ENCODE data around the gene SORCS2.

Gene SORCS2

GRCh38 chr4:7367406-7367805 lies 175.1 kb downstream of the SORCS2 start:
- DNase-seq (ENCODE audit: low read depth in 2 of 2) = no peak
- no peak for TF ChIP-seq CTCF (IDR thresholded peaks at IDR 0.05; ENCODE audit: low read depth, low read length)
- no peak overlapping the region for H3K4me3 ChIP-seq (replicated peaks in 1 of 2; ENCODE audit: low read depth in 2 of 2, low read length in 2 of 2)

GRCh38 chr4:7367864-7368277 lies 175.5 kb downstream of the SORCS2 start:
- no peak overlapping the region for H3K4me3 ChIP-seq (replicated peaks in 1 of 2; ENCODE audit: low read depth in 2 of 2, low read length in 2 of 2)
- TF ChIP-seq CTCF (IDR thresholded peaks at IDR 0.05; ENCODE audit: low read depth, low read length) = no peak
- no peak for DNase-seq (ENCODE audit: low read depth in 2 of 2)

GRCh38 chr4:7368296-7368695 lies 176.0 kb downstream of the SORCS2 start:
- no peak for TF ChIP-seq CTCF (IDR thresholded peaks at IDR 0.05; ENCODE audit: low read depth, low read length)
- DNase-seq (ENCODE audit: low read depth in 2 of 2) = no peak
- no peak overlapping the region for H3K4me3 ChIP-seq (replicated peaks in 1 of 2; ENCODE audit: low read depth in 2 of 2, low read length in 2 of 2)

- no peak for DNase-seq (ENCODE audit: low read depth in 2 of 2)
- no peak for TF ChIP-seq CTCF (IDR thresholded peaks at IDR 0.05; ENCODE audit: low read depth, low read length)
- H3K4me3 ChIP-seq (replicated peaks in 1 of 2; ENCODE audit: low read depth in 2 of 2, low read length in 2 of 2) = no peak overlapping the region
Measured at GRCh38 chr4:7369511-7369910, 177.2 kb downstream of the SORCS2 start.

- DNase-seq (ENCODE audit: low read depth in 2 of 2) = no peak
- TF ChIP-seq CTCF (IDR thresholded peaks at IDR 0.05; ENCODE audit: low read depth, low read length) = no peak
Measured at GRCh38 chr4:7370038-7370437, 177.7 kb downstream of the SORCS2 start.

GRCh38 chr4:7371210-7371941 lies 179.0 kb downstream of the SORCS2 start:
- DNase-seq (ENCODE audit: low read depth in 2 of 2) = peak; percentile 3 to 26
- no peak for TF ChIP-seq CTCF (IDR thresholded peaks at IDR 0.05; ENCODE audit: low read depth, low read length)
- H3K4me3 ChIP-seq (replicated peaks in 1 of 2; ENCODE audit: low read depth in 2 of 2, low read length in 2 of 2) = no peak overlapping the region

More at GRCh38 chr4:7370038-7370437, 177.7 kb downstream of the SORCS2 start:
- H3K4me3 ChIP-seq (replicated peaks in 1 of 2; ENCODE audit: low read depth in 2 of 2, low read length in 2 of 2) = no peak overlapping the region

GRCh38 chr4:7372673-7373072 lies 180.3 kb downstream of the SORCS2 start:
- H3K4me3 ChIP-seq (replicated peaks in 1 of 2; ENCODE audit: low read depth in 2 of 2, low read length in 2 of 2) = no peak overlapping the region
- no peak for DNase-seq (ENCODE audit: low read depth in 2 of 2)
- no peak for TF ChIP-seq CTCF (IDR thresholded peaks at IDR 0.05; ENCODE audit: low read depth, low read length)
